ENCODE results near the gene EID1.

GRCh38 chr15:48889925-48890324 is 12.0 kb downstream of the EID1 start:
- no peak for TF ChIP-seq CTCF (IDR thresholded peaks at IDR 0.05; ENCODE audit: insufficient read depth, low read depth, low read length)
- TF ChIP-seq EZH2 (IDR thresholded peaks at IDR 0.05; ENCODE audit: insufficient read depth, low read length) = no peak
